ENCODE data around the gene TM9SF2. TPM values are rescaled to one million over a fixed set of nuclear protein-coding genes. Genes with fewer than 3 reads are reported as not detected.

TM9SF2 gene
- total and polyA plus RNA-seq, 9 of the 15 experiments (the other 6 are each of a cell fraction or from before 2014, with no cell fraction given) = 23.3 to 83.2 (median 55.1) TPM

DNA sequence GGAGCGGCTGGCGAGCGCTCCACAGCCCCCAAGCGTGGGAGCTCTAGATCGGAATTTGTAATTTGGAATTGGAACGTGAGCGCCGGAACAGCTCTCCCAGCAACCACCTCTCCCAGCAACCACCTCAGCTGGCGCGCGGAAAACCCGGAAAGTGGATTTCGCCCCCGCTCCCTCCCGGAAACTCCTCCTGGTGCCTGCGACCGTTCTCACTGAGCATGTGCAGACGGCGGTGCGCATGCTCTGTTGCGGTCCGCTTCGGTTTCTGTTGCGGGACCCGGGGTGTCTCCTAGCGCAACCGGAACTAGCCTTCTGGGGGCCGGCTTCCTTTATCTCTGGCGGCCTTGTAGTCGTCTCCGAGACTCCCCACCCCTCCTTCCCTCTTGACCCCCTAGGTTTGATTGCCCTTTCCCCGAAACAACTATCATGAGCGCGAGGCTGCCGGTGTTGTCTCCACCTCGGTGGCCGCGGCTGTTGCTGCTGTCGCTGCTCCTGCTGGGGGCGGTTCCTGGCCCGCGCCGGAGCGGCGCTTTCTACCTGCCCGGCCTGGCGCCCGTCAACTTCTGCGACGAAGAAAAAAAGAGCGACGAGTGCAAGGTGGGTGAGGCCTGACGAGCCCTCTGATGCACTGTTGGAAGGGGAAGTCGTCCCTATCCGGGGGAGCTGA lies at the start of gene TM9SF2 (continued):
- TF ChIP-seq, protein P1, sequence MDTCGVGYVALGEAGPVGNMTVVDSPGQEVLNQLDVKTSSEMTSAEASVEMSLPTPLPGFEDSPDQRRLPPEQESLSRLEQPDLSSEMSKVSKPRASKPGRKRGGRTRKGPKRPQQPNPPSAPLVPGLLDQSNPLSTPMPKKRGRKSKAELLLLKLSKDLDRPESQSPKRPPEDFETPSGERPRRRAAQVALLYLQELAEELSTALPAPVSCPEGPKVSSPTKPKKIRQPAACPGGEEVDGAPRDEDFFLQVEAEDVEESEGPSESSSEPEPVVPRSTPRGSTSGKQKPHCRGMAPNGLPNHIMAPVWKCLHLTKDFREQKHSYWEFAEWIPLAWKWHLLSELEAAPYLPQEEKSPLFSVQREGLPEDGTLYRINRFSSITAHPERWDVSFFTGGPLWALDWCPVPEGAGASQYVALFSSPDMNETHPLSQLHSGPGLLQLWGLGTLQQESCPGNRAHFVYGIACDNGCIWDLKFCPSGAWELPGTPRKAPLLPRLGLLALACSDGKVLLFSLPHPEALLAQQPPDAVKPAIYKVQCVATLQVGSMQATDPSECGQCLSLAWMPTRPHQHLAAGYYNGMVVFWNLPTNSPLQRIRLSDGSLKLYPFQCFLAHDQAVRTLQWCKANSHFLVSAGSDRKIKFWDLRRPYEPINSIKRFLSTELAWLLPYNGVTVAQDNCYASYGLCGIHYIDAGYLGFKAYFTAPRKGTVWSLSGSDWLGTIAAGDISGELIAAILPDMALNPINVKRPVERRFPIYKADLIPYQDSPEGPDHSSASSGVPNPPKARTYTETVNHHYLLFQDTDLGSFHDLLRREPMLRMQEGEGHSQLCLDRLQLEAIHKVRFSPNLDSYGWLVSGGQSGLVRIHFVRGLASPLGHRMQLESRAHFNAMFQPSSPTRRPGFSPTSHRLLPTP (IDR thresholded peaks at IDR 0.05; ENCODE audit: borderline replicate concordance, extremely low read depth, insufficient read length) = no peak
- TF ChIP-seq ZNF143 (CRISPR knock-in tag; IDR thresholded peaks at IDR 0.05) = peak; percentile 61; the same call in 1 of the 2 replicates
- TF ChIP-seq SMAD1 (IDR thresholded peaks at IDR 0.05; ENCODE audit: low read depth, low read length, partially characterized antibody) = peak; percentile 29
- TF ChIP-seq, protein P2, sequence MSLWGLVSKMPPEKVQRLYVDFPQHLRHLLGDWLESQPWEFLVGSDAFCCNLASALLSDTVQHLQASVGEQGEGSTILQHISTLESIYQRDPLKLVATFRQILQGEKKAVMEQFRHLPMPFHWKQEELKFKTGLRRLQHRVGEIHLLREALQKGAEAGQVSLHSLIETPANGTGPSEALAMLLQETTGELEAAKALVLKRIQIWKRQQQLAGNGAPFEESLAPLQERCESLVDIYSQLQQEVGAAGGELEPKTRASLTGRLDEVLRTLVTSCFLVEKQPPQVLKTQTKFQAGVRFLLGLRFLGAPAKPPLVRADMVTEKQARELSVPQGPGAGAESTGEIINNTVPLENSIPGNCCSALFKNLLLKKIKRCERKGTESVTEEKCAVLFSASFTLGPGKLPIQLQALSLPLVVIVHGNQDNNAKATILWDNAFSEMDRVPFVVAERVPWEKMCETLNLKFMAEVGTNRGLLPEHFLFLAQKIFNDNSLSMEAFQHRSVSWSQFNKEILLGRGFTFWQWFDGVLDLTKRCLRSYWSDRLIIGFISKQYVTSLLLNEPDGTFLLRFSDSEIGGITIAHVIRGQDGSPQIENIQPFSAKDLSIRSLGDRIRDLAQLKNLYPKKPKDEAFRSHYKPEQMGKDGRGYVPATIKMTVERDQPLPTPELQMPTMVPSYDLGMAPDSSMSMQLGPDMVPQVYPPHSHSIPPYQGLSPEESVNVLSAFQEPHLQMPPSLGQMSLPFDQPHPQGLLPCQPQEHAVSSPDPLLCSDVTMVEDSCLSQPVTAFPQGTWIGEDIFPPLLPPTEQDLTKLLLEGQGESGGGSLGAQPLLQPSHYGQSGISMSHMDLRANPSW (CRISPR knock-in tag; IDR thresholded peaks at IDR 0.05) = no peak
- peak; percentile 68 for TF ChIP-seq ZEB2 (IDR thresholded peaks at IDR 0.05)
- TF ChIP-seq, protein P3, sequence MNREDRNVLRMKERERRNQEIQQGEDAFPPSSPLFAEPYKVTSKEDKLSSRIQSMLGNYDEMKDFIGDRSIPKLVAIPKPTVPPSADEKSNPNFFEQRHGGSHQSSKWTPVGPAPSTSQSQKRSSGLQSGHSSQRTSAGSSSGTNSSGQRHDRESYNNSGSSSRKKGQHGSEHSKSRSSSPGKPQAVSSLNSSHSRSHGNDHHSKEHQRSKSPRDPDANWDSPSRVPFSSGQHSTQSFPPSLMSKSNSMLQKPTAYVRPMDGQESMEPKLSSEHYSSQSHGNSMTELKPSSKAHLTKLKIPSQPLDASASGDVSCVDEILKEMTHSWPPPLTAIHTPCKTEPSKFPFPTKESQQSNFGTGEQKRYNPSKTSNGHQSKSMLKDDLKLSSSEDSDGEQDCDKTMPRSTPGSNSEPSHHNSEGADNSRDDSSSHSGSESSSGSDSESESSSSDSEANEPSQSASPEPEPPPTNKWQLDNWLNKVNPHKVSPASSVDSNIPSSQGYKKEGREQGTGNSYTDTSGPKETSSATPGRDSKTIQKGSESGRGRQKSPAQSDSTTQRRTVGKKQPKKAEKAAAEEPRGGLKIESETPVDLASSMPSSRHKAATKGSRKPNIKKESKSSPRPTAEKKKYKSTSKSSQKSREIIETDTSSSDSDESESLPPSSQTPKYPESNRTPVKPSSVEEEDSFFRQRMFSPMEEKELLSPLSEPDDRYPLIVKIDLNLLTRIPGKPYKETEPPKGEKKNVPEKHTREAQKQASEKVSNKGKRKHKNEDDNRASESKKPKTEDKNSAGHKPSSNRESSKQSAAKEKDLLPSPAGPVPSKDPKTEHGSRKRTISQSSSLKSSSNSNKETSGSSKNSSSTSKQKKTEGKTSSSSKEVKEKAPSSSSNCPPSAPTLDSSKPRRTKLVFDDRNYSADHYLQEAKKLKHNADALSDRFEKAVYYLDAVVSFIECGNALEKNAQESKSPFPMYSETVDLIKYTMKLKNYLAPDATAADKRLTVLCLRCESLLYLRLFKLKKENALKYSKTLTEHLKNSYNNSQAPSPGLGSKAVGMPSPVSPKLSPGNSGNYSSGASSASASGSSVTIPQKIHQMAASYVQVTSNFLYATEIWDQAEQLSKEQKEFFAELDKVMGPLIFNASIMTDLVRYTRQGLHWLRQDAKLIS (CRISPR knock-in tag; IDR thresholded peaks at IDR 0.05) = peak; percentile 75
- TF ChIP-seq, protein P4, sequence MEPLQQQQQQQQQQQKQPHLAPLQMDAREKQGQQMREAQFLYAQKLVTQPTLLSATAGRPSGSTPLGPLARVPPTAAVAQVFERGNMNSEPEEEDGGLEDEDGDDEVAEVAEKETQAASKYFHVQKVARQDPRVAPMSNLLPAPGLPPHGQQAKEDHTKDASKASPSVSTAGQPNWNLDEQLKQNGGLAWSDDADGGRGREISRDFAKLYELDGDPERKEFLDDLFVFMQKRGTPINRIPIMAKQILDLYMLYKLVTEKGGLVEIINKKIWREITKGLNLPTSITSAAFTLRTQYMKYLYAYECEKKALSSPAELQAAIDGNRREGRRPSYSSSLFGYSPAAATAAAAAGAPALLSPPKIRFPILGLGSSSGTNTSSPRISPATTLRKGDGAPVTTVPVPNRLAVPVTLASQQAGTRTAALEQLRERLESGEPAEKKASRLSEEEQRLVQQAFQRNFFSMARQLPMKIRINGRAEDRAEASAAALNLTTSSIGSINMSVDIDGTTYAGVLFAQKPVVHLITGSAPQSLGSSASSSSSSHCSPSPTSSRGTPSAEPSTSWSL (CRISPR knock-in tag; IDR thresholded peaks at IDR 0.05; ENCODE audit: borderline replicate concordance) = no peak
- TF ChIP-seq SPI1 (IDR thresholded peaks at IDR 0.05; ENCODE audit: borderline replicate concordance, low read depth, low read length) = peak; percentile 36; the same call in 1 of the 2 replicates
- TF ChIP-seq RBM39 (optimal IDR thresholded peaks at IDR 0.05; ENCODE audit: low read depth, low read length) = no peak
- TF ChIP-seq MAFG (tag; conservative IDR thresholded peaks at IDR 0.05) = no peak
- TF ChIP-seq RBM17 (IDR thresholded peaks at IDR 0.05; ENCODE audit: borderline replicate concordance, low read depth, low read length) = no peak
- no peak for TF ChIP-seq STAG1 (CRISPR knock-in tag; IDR thresholded peaks at IDR 0.05; ENCODE audit: borderline replicate concordance)
- TF ChIP-seq HIVEP1 (CRISPR knock-in tag; IDR thresholded peaks at IDR 0.05) = no peak
- TF ChIP-seq POLR2G (IDR thresholded peaks at IDR 0.05; ENCODE audit: low read depth, low read length) = peak; percentile 92
- TF ChIP-seq ELF2 (CRISPR knock-in tag; IDR thresholded peaks at IDR 0.05) = peak; percentile 79
- TF ChIP-seq RBFOX2 (IDR thresholded peaks at IDR 0.05; ENCODE audit: low read depth, low read length) = peak; percentile 92
- peak; percentile 46; the same call in 1 of the 2 replicates for TF ChIP-seq PML (IDR thresholded peaks at IDR 0.05; ENCODE audit: low read length)
